Suprapubic skin (tissue), 3 donors: ENCODE data around the gene DRAM1.

ENCODE experiments used
- EP300 ChIP-seq: sonication (generic); formaldehyde crosslinking; IDR thresholded peaks from one replicate; pipeline ENCODE4 v1.6.1; 2017; ENCODE audit warnings: antibody characterized with exemption
- TF ChIP-seq, protein P1 (sequence below), 2 donors: fragments of 200-600 bp in 1 of 2; fragments of 450-650 bp in 1 of 2; sonication (generic) in 1 of 2; IDR thresholded peaks; one replicate each; pipeline ENCODE4 v1.5.1; 2016 to 2019; ENCODE audit warnings: antibody characterized with exemption in 2 of 2, mild to moderate bottlenecking in 1 of 2, moderate library complexity in 1 of 2

DNA sequence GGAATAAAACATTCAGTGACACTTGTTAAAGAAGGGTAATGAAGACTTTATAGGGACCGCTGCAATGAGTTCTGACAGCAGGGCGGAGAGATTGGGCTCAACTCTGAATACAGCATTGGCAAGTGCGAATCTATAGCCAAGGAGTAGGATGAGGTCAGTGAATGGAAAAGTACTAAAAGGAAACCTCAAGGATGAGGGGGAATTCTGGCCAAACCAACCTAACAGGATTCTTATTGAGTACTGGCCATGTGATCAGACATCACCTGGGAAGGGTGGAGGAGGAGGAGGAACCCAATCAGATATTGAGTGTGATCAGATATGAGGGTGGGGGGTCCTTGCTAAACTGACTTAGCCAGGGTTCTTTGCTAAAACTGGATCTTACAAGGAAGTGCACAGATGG, 31.0 kb downstream of the DRAM1 start:
- TF ChIP-seq, protein P1, sequence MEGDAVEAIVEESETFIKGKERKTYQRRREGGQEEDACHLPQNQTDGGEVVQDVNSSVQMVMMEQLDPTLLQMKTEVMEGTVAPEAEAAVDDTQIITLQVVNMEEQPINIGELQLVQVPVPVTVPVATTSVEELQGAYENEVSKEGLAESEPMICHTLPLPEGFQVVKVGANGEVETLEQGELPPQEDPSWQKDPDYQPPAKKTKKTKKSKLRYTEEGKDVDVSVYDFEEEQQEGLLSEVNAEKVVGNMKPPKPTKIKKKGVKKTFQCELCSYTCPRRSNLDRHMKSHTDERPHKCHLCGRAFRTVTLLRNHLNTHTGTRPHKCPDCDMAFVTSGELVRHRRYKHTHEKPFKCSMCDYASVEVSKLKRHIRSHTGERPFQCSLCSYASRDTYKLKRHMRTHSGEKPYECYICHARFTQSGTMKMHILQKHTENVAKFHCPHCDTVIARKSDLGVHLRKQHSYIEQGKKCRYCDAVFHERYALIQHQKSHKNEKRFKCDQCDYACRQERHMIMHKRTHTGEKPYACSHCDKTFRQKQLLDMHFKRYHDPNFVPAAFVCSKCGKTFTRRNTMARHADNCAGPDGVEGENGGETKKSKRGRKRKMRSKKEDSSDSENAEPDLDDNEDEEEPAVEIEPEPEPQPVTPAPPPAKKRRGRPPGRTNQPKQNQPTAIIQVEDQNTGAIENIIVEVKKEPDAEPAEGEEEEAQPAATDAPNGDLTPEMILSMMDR (IDR thresholded peaks at IDR 0.05), result no peak
- TF ChIP-seq EP300, result no peak
